Stimulated activated effector memory CD8-positive, alpha-beta T cell treated with anti-CD3 and anti-CD28 coated beads, Interleukin-12 subunit alpha, Interleukin-12 subunit beta, amount 100 ng/mL, for 72 hours (primary cell): ENCODE measurements around the gene RAB33B.

Experiments used
- ATAC-seq: fragments of 150-1000 bp; cut with Tn5 transposase; 2 replicates; pipeline ENCODE4 v1.10.0; 2021
- DNase-seq, 2 donors: peaks; one replicate each; pipeline ENCODE4 v3.0.0; 2021 to 2022; ENCODE audit warnings: low spot score in 2 of 2
- H3K27ac Mint-ChIP-seq: one replicate; pipeline ENCODE4 v1.8.0; 2022; ENCODE audit warnings: mild to moderate bottlenecking, mixed read lengths
- H3K36me3 Mint-ChIP-seq: one replicate; pipeline ENCODE4 v1.8.0; 2022; ENCODE audit warnings: mild to moderate bottlenecking, mixed read lengths
- H3K4me1 Mint-ChIP-seq: one replicate; pipeline ENCODE4 v1.8.0; 2022; ENCODE audit warnings: mixed read lengths
- H3K4me3 Mint-ChIP-seq: one replicate; pipeline ENCODE4 v1.8.0; 2022; ENCODE audit warnings: mild to moderate bottlenecking, mixed read lengths
- H3K9me3 Mint-ChIP-seq: one replicate; pipeline ENCODE4 v1.8.0; 2022; ENCODE audit warnings: mixed read lengths

RAB33B gene

GRCh38 chr4:139511320-139511719 lies 57.4 kb downstream of the RAB33B start:
- H3K27ac Mint-ChIP-seq, result no peak overlapping the region
- H3K4me3 Mint-ChIP-seq, result no peak overlapping the region
- peak; percentile 68 for ATAC-seq
- no peaks in the 10 kb centered on the region for H3K9me3 Mint-ChIP-seq
- no peaks in the 10 kb centered on the region for H3K4me1 Mint-ChIP-seq
- H3K36me3 Mint-ChIP-seq, result peaks cover 77% of the 10 kb centered on the region
- DNase-seq, result no peak

- no peaks in the 10 kb centered on the region for H3K9me3 Mint-ChIP-seq
- no peak overlapping the region for H3K4me3 Mint-ChIP-seq
Measured at GRCh38 chr4:139514382-139515059, 60.6 kb downstream of the RAB33B start.

GRCh38 chr4:139515531-139515958 lies 61.6 kb downstream of the RAB33B start:
- no peak overlapping the region for H3K4me3 Mint-ChIP-seq
- ATAC-seq (no peak), DNase-seq (no peak)
- no peaks in the 10 kb centered on the region for H3K4me1 Mint-ChIP-seq
- H3K36me3 Mint-ChIP-seq, result peaks cover 96% of the 10 kb centered on the region
- H3K9me3 Mint-ChIP-seq, result no peaks in the 10 kb centered on the region
- no peak overlapping the region for H3K27ac Mint-ChIP-seq

More at GRCh38 chr4:139514382-139515059, 60.6 kb downstream of the RAB33B start:
- ATAC-seq (no peak), DNase-seq (no peak)
- Mint-ChIP-seq H3K36me3 (peaks cover 93% of the 10 kb centered on the region), H3K4me1 (no peaks in the 10 kb centered on the region), H3K27ac (no peak overlapping the region)

- DNase-seq (no peak), ATAC-seq (no peak)
- Mint-ChIP-seq H3K36me3 (peaks cover 99% of the 10 kb centered on the region), H3K4me3 (no peak overlapping the region), H3K27ac (no peak overlapping the region), H3K9me3 (no peaks in the 10 kb centered on the region), H3K4me1 (peaks cover 31% of the 10 kb centered on the region)
Measured at GRCh38 chr4:139521754-139522401, 68.0 kb downstream of the RAB33B start.

GRCh38 chr4:139522457-139522856 lies 68.5 kb downstream of the RAB33B start:
- Mint-ChIP-seq H3K9me3 (no peaks in the 10 kb centered on the region), H3K4me1 (peaks cover 31% of the 10 kb centered on the region), H3K4me3 (no peak overlapping the region), H3K36me3 (peaks cover 99% of the 10 kb centered on the region), H3K27ac (no peak overlapping the region)
- ATAC-seq (no peak), DNase-seq (no peak)

- ATAC-seq, result no peak
- Mint-ChIP-seq H3K9me3 (no peaks in the 10 kb centered on the region), H3K4me1 (peaks cover 31% of the 10 kb centered on the region), H3K27ac (no peak overlapping the region), H3K36me3 (peaks cover 99% of the 10 kb centered on the region), H3K4me3 (no peak overlapping the region)
- no peak for DNase-seq
Measured at GRCh38 chr4:139523076-139523475, 69.2 kb downstream of the RAB33B start.

GRCh38 chr4:139524062-139524631 lies 70.2 kb downstream of the RAB33B start:
- no peak for DNase-seq
- ATAC-seq, result no peak
- Mint-ChIP-seq H3K4me3 (no peak overlapping the region), H3K36me3 (peaks cover 99% of the 10 kb centered on the region), H3K4me1 (peaks cover 42% of the 10 kb centered on the region), H3K27ac (no peak overlapping the region), H3K9me3 (no peaks in the 10 kb centered on the region)

- DNase-seq, result no peak
- Mint-ChIP-seq H3K4me3 (no peak overlapping the region), H3K4me1 (peaks cover 43% of the 10 kb centered on the region), H3K27ac (peak overlapping the region; percentile 6), H3K36me3 (peaks cover 88% of the 10 kb centered on the region), H3K9me3 (no peaks in the 10 kb centered on the region)
- ATAC-seq, result no peak
Measured at GRCh38 chr4:139525414-139525813, 71.5 kb downstream of the RAB33B start.
